ENCODE measurements around the gene DDIT4L. TPM values are rescaled to one million over a fixed set of nuclear protein-coding genes. Genes with fewer than 3 reads are reported as not detected.

DDIT4L gene
- total RNA-seq = 0.18 and 1.6 TPM in 2 replicates

GRCh38 chr4:100189820-100190642, at the start of gene DDIT4L:
TSS of gene DDIT4L (minus strand) at chr4:100190468. CDS start at chr4:100189983, 485 bp downstream.

Other genes with a start within 250 kb of the DDIT4L start
- gene DNAJB14, start 243.8 kb downstream of the DDIT4L start, total RNA-seq = 17.9 and 22.2 TPM in 2 replicates
- 230 and 251 TPM in 2 replicates for gene H2AZ1, start 240.2 kb downstream of the DDIT4L start, total RNA-seq